Activated CD8-positive, alpha-beta memory T cell treated with anti-CD3 and anti-CD28 coated beads, Interleukin-2, amount 10 ng/mL, durations not matched to agents 7 days and 5 days (primary cell): ENCODE results near the gene KRTAP5-3. TPM values are rescaled to one million over a fixed set of nuclear protein-coding genes. Genes with fewer than 3 reads are reported as not detected.
"Not testable (repeated sequence)": the region's sequence is repeated elsewhere in the genome, so short reads cannot be mapped to it uniquely, and the experiment has no call there.

Source experiments
- ATAC-seq: fragments of 150-1000 bp; cut with Tn5 transposase; one replicate; pipeline ENCODE4 v1.10.0; 2021; ENCODE audit warnings: moderate library complexity
- CTCF ChIA-PET: fragments of 350-600 bp; sonication (Branson Sonifier 250); formaldehyde crosslinking; loops from one replicate; lab custom pipeline; 2021; ENCODE audit warnings: antibody characterized with exemption; lab: Charles Lee
- DNase-seq: peaks from one replicate; pipeline ENCODE4 v3.0.0-alpha.2; 2020
- H3K27ac Mint-ChIP-seq: one replicate; pipeline ENCODE4 v1.8.0; 2021; ENCODE audit warnings: mild to moderate bottlenecking, mixed read lengths
- H3K27me3 Mint-ChIP-seq: one replicate; pipeline ENCODE4 v1.8.0; 2021; ENCODE audit warnings: mixed read lengths
- H3K36me3 Mint-ChIP-seq: one replicate; pipeline ENCODE4 v1.8.0; 2021; ENCODE audit warnings: mild to moderate bottlenecking, mixed read lengths
- H3K4me1 Mint-ChIP-seq: one replicate; pipeline ENCODE4 v1.8.0; 2021; ENCODE audit warnings: mixed read lengths
- H3K4me3 Mint-ChIP-seq: one replicate; pipeline ENCODE4 v1.8.0; 2021; ENCODE audit warnings: mild to moderate bottlenecking, moderate library complexity, mixed read lengths
- H3K9me3 Mint-ChIP-seq: one replicate; pipeline ENCODE4 v1.8.0; 2022; ENCODE audit warnings: low read depth, mixed read lengths
- total RNA-seq, 2 experiments: library from RNA; stranded (reverse); gene quantifications; one replicate each; pipeline ENCODE4 v1.2.3, GENCODE V29; 2021

KRTAP5-3 gene
- total RNA-seq, 2 experiments from 2014 or later = not detected

- Mint-ChIP-seq H3K9me3 (no peaks in the 10 kb centered on the region), H3K4me1 (peaks cover 2% of the 10 kb centered on the region), H3K27ac (no peak overlapping the region), H3K27me3 (peaks cover 81% of the 10 kb centered on the region), H3K4me3 (no peak overlapping the region), H3K36me3 (no peaks in the 10 kb centered on the region)
- CTCF ChIA-PET = interaction anchor here (1.3 kb wide), 1 partner anchor 24 kb away, joined by 4 read pairs; no protein-coding TSS in a partner anchor
- no peak for DNase-seq
- ATAC-seq = no peak
These were observed 9.4 kb downstream of the KRTAP5-3 start for GRCh38 chr11:1598816-1599215.

- not testable (repeated sequence) for H3K36me3 Mint-ChIP-seq, ATAC-seq, H3K9me3 Mint-ChIP-seq, H3K4me1 Mint-ChIP-seq, DNase-seq, H3K27ac Mint-ChIP-seq, H3K4me3 Mint-ChIP-seq
- CTCF ChIA-PET = interaction anchor here (0.7 to 1.3 kb wide), 2 partner anchors 24 to 29 kb away, joined by 3 to 4 read pairs; no protein-coding TSS in a partner anchor
- peaks cover 83% of the 10 kb centered on the region for H3K27me3 Mint-ChIP-seq
These were observed 9.9 kb downstream of the KRTAP5-3 start for GRCh38 chr11:1598406-1598805.

- peaks cover 83% of the 10 kb centered on the region for H3K27me3 Mint-ChIP-seq
- peaks cover 2% of the 10 kb centered on the region for H3K4me1 Mint-ChIP-seq
- no peak within 1 kb of the TSS for H3K4me3 Mint-ChIP-seq
- no peaks in the 10 kb centered on the region for H3K9me3 Mint-ChIP-seq
- H3K27ac Mint-ChIP-seq = no peak within 1 kb of the TSS
- ATAC-seq (no peak), DNase-seq (no peak)
- no peaks in the 10 kb centered on the region for H3K36me3 Mint-ChIP-seq
- CTCF ChIA-PET = interaction anchor here (0.7 to 1.3 kb wide), 2 partner anchors 23 to 29 kb away, joined by 3 to 4 read pairs; no protein-coding TSS in a partner anchor
These were observed 10.3 kb downstream of the KRTAP5-3 start, which contains the start of gene KRTAP5-2 for GRCh38 chr11:1597994-1598380. KRTAP5-2 (minus strand) TSS chr11:1598294; CDS start chr11:1598250, 44 bp downstream.

- Mint-ChIP-seq H3K4me1 (peaks cover 2% of the 10 kb centered on the region), H3K9me3 (no peaks in the 10 kb centered on the region), H3K36me3 (no peaks in the 10 kb centered on the region), H3K4me3 (no peak overlapping the region), H3K27me3 (peaks cover 85% of the 10 kb centered on the region), H3K27ac (no peak overlapping the region)
- DNase-seq = no peak
- ATAC-seq = no peak
- CTCF ChIA-PET = interaction anchor here (1.3 to 1.4 kb wide), 2 partner anchors 23 to 34 kb away, joined by 3 to 4 read pairs; no protein-coding TSS in a partner anchor
These were observed 10.8 kb downstream of the KRTAP5-3 start for GRCh38 chr11:1597331-1597993.

- not testable (repeated sequence) for H3K36me3 Mint-ChIP-seq, DNase-seq, ATAC-seq, H3K27ac Mint-ChIP-seq, H3K4me1 Mint-ChIP-seq, H3K9me3 Mint-ChIP-seq, H3K4me3 Mint-ChIP-seq
- CTCF ChIA-PET = interaction anchor here (1.1 to 4.3 kb wide), 3 partner anchors 9 to 35 kb away, joined by 3 to 35 read pairs (median 3); no protein-coding TSS in a partner anchor
- peaks cover 80% of the 10 kb centered on the region for H3K27me3 Mint-ChIP-seq
These were observed 11.6 kb downstream of the KRTAP5-3 start for GRCh38 chr11:1596576-1597121.

GRCh38 chr11:1595994-1596575, 12.2 kb downstream of the KRTAP5-3 start:
- H3K4me3 Mint-ChIP-seq, ATAC-seq, H3K27ac Mint-ChIP-seq, H3K36me3 Mint-ChIP-seq, H3K9me3 Mint-ChIP-seq, DNase-seq, H3K4me1 Mint-ChIP-seq: not testable (repeated sequence)
- CTCF ChIA-PET = interaction anchor here (1.0 to 4.3 kb wide), 10 partner anchors 9 to 71 kb away, joined by 3 to 35 read pairs (median 4); no protein-coding TSS in a partner anchor
- H3K27me3 Mint-ChIP-seq = peaks cover 76% of the 10 kb centered on the region

- Mint-ChIP-seq H3K36me3 (peaks cover 5% of the 10 kb centered on the region), H3K4me3 (no peak overlapping the region), H3K9me3 (no peaks in the 10 kb centered on the region), H3K27me3 (peaks cover 54% of the 10 kb centered on the region), H3K27ac (no peak overlapping the region), H3K4me1 (peaks cover 13% of the 10 kb centered on the region)
- DNase-seq (no peak), ATAC-seq (no peak)
- CTCF ChIA-PET = interaction anchor here (4.3 kb wide), 1 partner anchor 17 kb away, joined by 35 read pairs; no protein-coding TSS in a partner anchor
These were observed 15.6 kb downstream of the KRTAP5-3 start for GRCh38 chr11:1592628-1593027.

GRCh38 chr11:1589996-1590395, 18.3 kb downstream of the KRTAP5-3 start:
- CTCF ChIA-PET = interaction anchor here (4.8 kb wide), 1 partner anchor 15 kb away, joined by 47 read pairs; no protein-coding TSS in a partner anchor
- H3K27ac Mint-ChIP-seq = no peak overlapping the region
- DNase-seq (no peak), ATAC-seq (no peak)
- H3K4me1 Mint-ChIP-seq = peaks cover 11% of the 10 kb centered on the region
- H3K36me3 Mint-ChIP-seq = peaks cover 5% of the 10 kb centered on the region
- H3K4me3 Mint-ChIP-seq = no peak overlapping the region
- H3K27me3 Mint-ChIP-seq = peaks cover 34% of the 10 kb centered on the region
- H3K9me3 Mint-ChIP-seq = no peaks in the 10 kb centered on the region

GRCh38 chr11:1589191-1589963, 18.9 kb downstream of the KRTAP5-3 start:
- Mint-ChIP-seq H3K4me3 (peak overlapping the region; percentile 37), H3K27me3 (peaks cover 27% of the 10 kb centered on the region), H3K4me1 (peaks cover 11% of the 10 kb centered on the region), H3K27ac (peak overlapping the region; percentile 88)
- CTCF ChIA-PET = interaction anchor here (1.2 to 4.8 kb wide), 3 partner anchors 14 to 50 kb away, joined by 3 to 47 read pairs (median 3); no protein-coding TSS in a partner anchor
- not testable (repeated sequence) for DNase-seq, H3K9me3 Mint-ChIP-seq, H3K36me3 Mint-ChIP-seq
- peak; percentile 57 for ATAC-seq

GRCh38 chr11:1586699-1587098, 21.6 kb downstream of the KRTAP5-3 start:
- Mint-ChIP-seq H3K4me1 (peaks cover 11% of the 10 kb centered on the region), H3K9me3 (no peaks in the 10 kb centered on the region), H3K4me3 (no peak overlapping the region), H3K27me3 (peaks cover 16% of the 10 kb centered on the region), H3K36me3 (peaks cover 5% of the 10 kb centered on the region), H3K27ac (no peak overlapping the region)
- CTCF ChIA-PET = interaction anchor here (4.8 kb wide), 1 partner anchor 11 kb away, joined by 47 read pairs; no protein-coding TSS in a partner anchor
- no peak for DNase-seq
- ATAC-seq = no peak

GRCh38 chr11:1584661-1585370, 23.4 kb downstream of the KRTAP5-3 start, which contains the start of gene KRTAP5-1:
KRTAP5-1 (minus strand) TSS chr11:1585283; CDS start chr11:1585249, 34 bp downstream.
- Mint-ChIP-seq H3K4me1 (peaks cover 11% of the 10 kb centered on the region), H3K27me3 (peaks cover 16% of the 10 kb centered on the region), H3K27ac (peak within 1 kb of the TSS; percentile 28)
- CTCF ChIA-PET, H3K4me3 Mint-ChIP-seq, H3K9me3 Mint-ChIP-seq, H3K36me3 Mint-ChIP-seq, DNase-seq, ATAC-seq: not testable (repeated sequence)

- not testable (repeated sequence) for H3K4me1 Mint-ChIP-seq
These were observed 25.4 kb downstream of the KRTAP5-3 start for GRCh38 chr11:1582909-1583308.

More at GRCh38 chr11:1582909-1583308, 25.4 kb downstream of the KRTAP5-3 start:
- H3K4me3 Mint-ChIP-seq, H3K36me3 Mint-ChIP-seq, CTCF ChIA-PET, ATAC-seq, H3K27ac Mint-ChIP-seq, DNase-seq, H3K9me3 Mint-ChIP-seq: not testable (repeated sequence)
- H3K27me3 Mint-ChIP-seq = peaks cover 10% of the 10 kb centered on the region
